ENCODE results near the gene UBE3D.
"Not testable (repeated sequence)": the region's sequence is repeated elsewhere in the genome, so short reads cannot be mapped to it uniquely, and the experiment has no call there.

The UBE3D gene

GRCh38 chr6:82906951-82907350 is 158.7 kb downstream of the UBE3D start:
- DNase-seq: no peak

GRCh38 chr6:82906489-82906888 is 159.2 kb downstream of the UBE3D start:
- no peak for DNase-seq

- no peak for DNase-seq
Measured at GRCh38 chr6:82904860-82905259, 160.8 kb downstream of the UBE3D start.

- no peak for DNase-seq
Measured at GRCh38 chr6:82904257-82904656, 161.4 kb downstream of the UBE3D start.

- DNase-seq: no peak
Measured at GRCh38 chr6:82902290-82902689, 163.4 kb downstream of the UBE3D start.

GRCh38 chr6:82894653-82895259 is 170.9 kb downstream of the UBE3D start:
- no peak for DNase-seq

- no peak for DNase-seq
Measured at GRCh38 chr6:82893889-82894652, 171.6 kb downstream of the UBE3D start.

- not testable (repeated sequence) for DNase-seq
Measured at GRCh38 chr6:82891503-82891902, 174.1 kb downstream of the UBE3D start.

GRCh38 chr6:82891076-82891475 is 174.6 kb downstream of the UBE3D start:
- DNase-seq: no peak

GRCh38 chr6:82890240-82890639 is 175.4 kb downstream of the UBE3D start:
- no peak for DNase-seq

- DNase-seq: no peak
Measured at GRCh38 chr6:82889143-82889542, 176.5 kb downstream of the UBE3D start.

- DNase-seq: no peak
Measured at GRCh38 chr6:82882363-82883023, 183.1 kb downstream of the UBE3D start.

- no peak for DNase-seq
Measured at GRCh38 chr6:82881519-82881918, 184.1 kb downstream of the UBE3D start.

- DNase-seq: no peak
Measured at GRCh38 chr6:82878812-82879211, 186.8 kb downstream of the UBE3D start.

GRCh38 chr6:82877213-82878195 is 188.1 kb downstream of the UBE3D start:
- DNase-seq: no peak

- DNase-seq: no peak
Measured at GRCh38 chr6:82875573-82876185, 190.0 kb downstream of the UBE3D start.

GRCh38 chr6:82874867-82875266 is 190.8 kb downstream of the UBE3D start:
- DNase-seq: no peak

GRCh38 chr6:82872185-82872584 is 193.5 kb downstream of the UBE3D start:
- no peak for DNase-seq

- no peak for DNase-seq
Measured at GRCh38 chr6:82870582-82871172, 195.0 kb downstream of the UBE3D start.

GRCh38 chr6:82869493-82869892 is 196.1 kb downstream of the UBE3D start:
- DNase-seq: no peak

GRCh38 chr6:82867946-82868345 is 197.7 kb downstream of the UBE3D start:
- no peak for DNase-seq

- no peak for DNase-seq
Measured at GRCh38 chr6:82866446-82866845, 199.2 kb downstream of the UBE3D start.

All from NCI-H446 treated with DMSO at 0.1 percent for 48 hours (cell line).